HepG2 (cell line): ENCODE data around the gene MCRIP2. TPM values are rescaled to one million over a fixed set of nuclear protein-coding genes. Genes with fewer than 3 reads are reported as not detected.

ENCODE experiments used
- FOXO4 ChIP-seq: sonication (generic); formaldehyde crosslinking; conservative IDR thresholded peaks from 2 replicates; pipeline ENCODE4 v1.8.1; 2023; ENCODE audit warnings: missing genetic modification reagents
- HNF4A ChIP-seq: sonication (generic); formaldehyde crosslinking; IDR thresholded peaks from 2 replicates; pipeline ENCODE4 v1.4.0; 2020; ENCODE audit warnings: missing genetic modification reagents
- HNRNPLL ChIP-seq: fragments of 200-400 bp; formaldehyde crosslinking; IDR thresholded peaks from 2 replicates; pipeline ENCODE4 v1.6.1; 2017; ENCODE audit warnings: mild to moderate bottlenecking, low read depth, low read length; ENCODE audit not compliant: poor library complexity, severe bottlenecking
- IKZF4 ChIP-seq: sonication (generic); formaldehyde crosslinking; IDR thresholded peaks from 2 replicates; pipeline ENCODE4 v1.5.1; 2020; ENCODE audit warnings: borderline replicate concordance, mild to moderate bottlenecking, low read depth, missing genetic modification reagents; ENCODE audit errors: not compliant biosample characterization
- KDM5B ChIP-seq: sonication (generic); formaldehyde crosslinking; IDR thresholded peaks from 2 replicates; pipeline ENCODE4 v1.4.0; 2020; ENCODE audit warnings: missing genetic modification reagents, mild to moderate bottlenecking, borderline replicate concordance
- MEIS1 ChIP-seq: sonication (generic); formaldehyde crosslinking; IDR thresholded peaks from 2 replicates; pipeline ENCODE4 v1.9.0; 2021; ENCODE audit warnings: mild to moderate bottlenecking, missing genetic modification reagents, moderate library complexity, borderline replicate concordance
- RXRB ChIP-seq: IDR thresholded peaks from 2 replicates; pipeline ENCODE4 v1.6.1; 2016; ENCODE audit warnings: borderline replicate concordance, missing genetic modification reagents, missing compliant biosample characterization
- SUZ12 ChIP-seq: fragments of 150-350 bp; IDR thresholded peaks from 2 replicates; pipeline ENCODE4 v1.6.1; 2014; ENCODE audit warnings: low read depth, low read length
- TGIF2 ChIP-seq: IDR thresholded peaks from 2 replicates; pipeline ENCODE4 v1.6.1; 2016; ENCODE audit warnings: control low read depth, missing compliant biosample characterization
- TRIM22 ChIP-seq: fragments of 450-650 bp; IDR thresholded peaks from 2 replicates; pipeline ENCODE4 v1.6.1; 2017
- YY1 ChIP-seq: IDR thresholded peaks from 2 replicates; pipeline ENCODE4 v1.6.1; 2011; ENCODE audit warnings: low read length, low read depth, moderate library complexity, mild to moderate bottlenecking; ENCODE audit not compliant: insufficient read depth, insufficient replicate concordance
- ZFP41 ChIP-seq: sonication (generic); formaldehyde crosslinking; IDR thresholded peaks from 2 replicates; pipeline ENCODE4 v1.4.0; 2020; ENCODE audit warnings: mild to moderate bottlenecking, missing genetic modification reagents, borderline replicate concordance
- ZNF263 ChIP-seq: sonication (generic); formaldehyde crosslinking; IDR thresholded peaks from 2 replicates; pipeline ENCODE4 v1.4.0; 2020; ENCODE audit warnings: missing genetic modification reagents
- ZNF614 ChIP-seq: IDR thresholded peaks from 2 replicates; pipeline ENCODE4 v1.6.1; 2018; ENCODE audit warnings: missing biosample characterization, missing genetic modification reagents, inconsistent platforms, borderline replicate concordance
- ZNF75D ChIP-seq: sonication (generic); formaldehyde crosslinking; IDR thresholded peaks from 2 replicates; pipeline ENCODE4 v1.8.1; 2023; ENCODE audit warnings: missing genetic modification reagents, mild to moderate bottlenecking, borderline replicate concordance
- ZNF788 ChIP-seq: sonication (generic); formaldehyde crosslinking; IDR thresholded peaks from 2 replicates; pipeline ENCODE4 v1.5.0; 2020; ENCODE audit warnings: mild to moderate bottlenecking, missing genetic modification reagents, borderline replicate concordance
- polyA plus RNA-seq, 8 experiments: library from polyadenylated mRNA; depleted of rRNA in 3 of 8; stranded (reverse) in 7 of 8; unstranded in 1 of 8; fragments of >200 nt; fragmentation: Illumina TruSeq in 4 of 8; extraction: Trizol in 4 of 8; gene quantifications; 2 replicates each; pipeline versions ENCODE4 v1.2.1 to v1.2.3, GENCODE V29; 2011 to 2016; ENCODE audit warnings: low read depth in 4 of 8, missing spikeins in 1 of 8, mixed read lengths in 1 of 8; ENCODE audit not compliant: insufficient read depth in 1 of 8
- total RNA-seq, 5 experiments: library from RNA; depleted of rRNA; stranded (reverse); fragments of >200 nt; fragmentation: Illumina TruSeq; extraction: Trizol; gene quantifications; 2 replicates each; pipeline ENCODE4 v1.2.3, GENCODE V29; 2016; ENCODE audit warnings: low read depth in 1 of 5
- TF ChIP-seq, protein P1 (sequence below): sonication (generic); formaldehyde crosslinking; IDR thresholded peaks from 2 replicates; pipeline ENCODE4 v1.5.0; 2020; ENCODE audit warnings: mild to moderate bottlenecking, missing genetic modification reagents, moderate library complexity
- TF ChIP-seq, protein P2 (sequence below): sonication (generic); formaldehyde crosslinking; IDR thresholded peaks from 2 replicates; pipeline ENCODE4 v1.4.0; 2020; ENCODE audit warnings: missing genetic modification reagents
- TF ChIP-seq, protein P3 (sequence below): sonication (generic); formaldehyde crosslinking; IDR thresholded peaks from 2 replicates; pipeline ENCODE4 v1.8.1; 2023; ENCODE audit warnings: missing genetic modification reagents, inconsistent platforms, borderline replicate concordance

The MCRIP2 gene
- total and polyA plus RNA-seq, 2 of the 13 experiments (the other 11 are each of a cell fraction or from before 2014, with no cell fraction given) = 39.6 to 76.7 TPM

- no peak for TF ChIP-seq IKZF4 (CRISPR knock-in tag)
- peak; percentile 20; the same call in 1 of the 2 replicates for TF ChIP-seq ZNF788 (CRISPR knock-in tag)
- no peak for TF ChIP-seq ZNF263 (CRISPR knock-in tag)
- TF ChIP-seq HNRNPLL = peak; percentile 25
- TF ChIP-seq, protein P1, sequence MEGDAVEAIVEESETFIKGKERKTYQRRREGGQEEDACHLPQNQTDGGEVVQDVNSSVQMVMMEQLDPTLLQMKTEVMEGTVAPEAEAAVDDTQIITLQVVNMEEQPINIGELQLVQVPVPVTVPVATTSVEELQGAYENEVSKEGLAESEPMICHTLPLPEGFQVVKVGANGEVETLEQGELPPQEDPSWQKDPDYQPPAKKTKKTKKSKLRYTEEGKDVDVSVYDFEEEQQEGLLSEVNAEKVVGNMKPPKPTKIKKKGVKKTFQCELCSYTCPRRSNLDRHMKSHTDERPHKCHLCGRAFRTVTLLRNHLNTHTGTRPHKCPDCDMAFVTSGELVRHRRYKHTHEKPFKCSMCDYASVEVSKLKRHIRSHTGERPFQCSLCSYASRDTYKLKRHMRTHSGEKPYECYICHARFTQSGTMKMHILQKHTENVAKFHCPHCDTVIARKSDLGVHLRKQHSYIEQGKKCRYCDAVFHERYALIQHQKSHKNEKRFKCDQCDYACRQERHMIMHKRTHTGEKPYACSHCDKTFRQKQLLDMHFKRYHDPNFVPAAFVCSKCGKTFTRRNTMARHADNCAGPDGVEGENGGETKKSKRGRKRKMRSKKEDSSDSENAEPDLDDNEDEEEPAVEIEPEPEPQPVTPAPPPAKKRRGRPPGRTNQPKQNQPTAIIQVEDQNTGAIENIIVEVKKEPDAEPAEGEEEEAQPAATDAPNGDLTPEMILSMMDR (CRISPR knock-in tag) = peak; percentile 74
- no peak for TF ChIP-seq KDM5B
- TF ChIP-seq, protein P2, sequence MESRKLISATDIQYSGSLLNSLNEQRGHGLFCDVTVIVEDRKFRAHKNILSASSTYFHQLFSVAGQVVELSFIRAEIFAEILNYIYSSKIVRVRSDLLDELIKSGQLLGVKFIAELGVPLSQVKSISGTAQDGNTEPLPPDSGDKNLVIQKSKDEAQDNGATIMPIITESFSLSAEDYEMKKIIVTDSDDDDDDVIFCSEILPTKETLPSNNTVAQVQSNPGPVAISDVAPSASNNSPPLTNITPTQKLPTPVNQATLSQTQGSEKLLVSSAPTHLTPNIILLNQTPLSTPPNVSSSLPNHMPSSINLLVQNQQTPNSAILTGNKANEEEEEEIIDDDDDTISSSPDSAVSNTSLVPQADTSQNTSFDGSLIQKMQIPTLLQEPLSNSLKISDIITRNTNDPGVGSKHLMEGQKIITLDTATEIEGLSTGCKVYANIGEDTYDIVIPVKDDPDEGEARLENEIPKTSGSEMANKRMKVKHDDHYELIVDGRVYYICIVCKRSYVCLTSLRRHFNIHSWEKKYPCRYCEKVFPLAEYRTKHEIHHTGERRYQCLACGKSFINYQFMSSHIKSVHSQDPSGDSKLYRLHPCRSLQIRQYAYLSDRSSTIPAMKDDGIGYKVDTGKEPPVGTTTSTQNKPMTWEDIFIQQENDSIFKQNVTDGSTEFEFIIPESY (CRISPR knock-in tag) = peak; percentile 46; the same call in 1 of the 2 replicates
- no peak for TF ChIP-seq TRIM22
- no peak for TF ChIP-seq RXRB (CRISPR knock-in tag)
- no peak for TF ChIP-seq MEIS1 (CRISPR knock-in tag)
- no peak for TF ChIP-seq YY1
- TF ChIP-seq ZNF614 = no peak
- no peak for TF ChIP-seq ZNF75D (CRISPR knock-in tag)
- TF ChIP-seq ZFP41 (CRISPR knock-in tag) = no peak
- TF ChIP-seq SUZ12 = no peak
- TF ChIP-seq FOXO4 (CRISPR knock-in tag) = no peak
- TF ChIP-seq HNF4A = no peak
- no peak for TF ChIP-seq TGIF2
- TF ChIP-seq, protein P3, sequence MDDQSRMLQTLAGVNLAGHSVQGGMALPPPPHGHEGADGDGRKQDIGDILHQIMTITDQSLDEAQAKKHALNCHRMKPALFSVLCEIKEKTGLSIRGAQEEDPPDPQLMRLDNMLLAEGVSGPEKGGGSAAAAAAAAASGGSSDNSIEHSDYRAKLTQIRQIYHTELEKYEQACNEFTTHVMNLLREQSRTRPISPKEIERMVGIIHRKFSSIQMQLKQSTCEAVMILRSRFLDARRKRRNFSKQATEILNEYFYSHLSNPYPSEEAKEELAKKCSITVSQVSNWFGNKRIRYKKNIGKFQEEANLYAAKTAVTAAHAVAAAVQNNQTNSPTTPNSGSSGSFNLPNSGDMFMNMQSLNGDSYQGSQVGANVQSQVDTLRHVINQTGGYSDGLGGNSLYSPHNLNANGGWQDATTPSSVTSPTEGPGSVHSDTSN (CRISPR knock-in tag) = no peak
Measured at GRCh38 chr16:685967-686366, 44.3 kb downstream of the MCRIP2 start (continued).
